H1 (cell line): Measurements from ENCODE around the gene PTPA. TPM values are rescaled to one million over a fixed set of nuclear protein-coding genes. Genes with fewer than 3 reads are reported as not detected.

ENCODE experiments used
- CBX8 ChIP-seq: fragments of 300-800, 300-1000 bp; sonication (generic); IDR thresholded peaks from 2 replicates; pipeline ENCODE4 v1.7.1; 2016; ENCODE audit warnings: low read depth, low read length, borderline replicate concordance
- EZH2 ChIP-seq: fragments of 200-600 bp; sonication (generic); IDR thresholded peaks from 2 replicates; pipeline ENCODE4 v1.7.1; 2012; ENCODE audit warnings: low read depth, mild to moderate bottlenecking, moderate library complexity, low read length, inconsistent platforms; ENCODE audit not compliant: severe bottlenecking
- GTF2F1 ChIP-seq: IDR thresholded peaks from 2 replicates; pipeline ENCODE4 v1.6.1; 2012; ENCODE audit warnings: low read depth, low read length, improper control_type of control experiment, borderline replicate concordance
- HDAC2 ChIP-seq, 2 experiments: fragments of 300-600 bp in 1 of 2; sonication (generic) in 1 of 2; IDR thresholded peaks; 2 replicates each; pipeline ENCODE4 v1.6.1; 2011 to 2012; ENCODE audit warnings: low read depth in 2 of 2, low read length in 2 of 2, mild to moderate bottlenecking in 2 of 2, moderate library complexity in 2 of 2, borderline replicate concordance in 1 of 2, inconsistent platforms in 1 of 2
- RXRA ChIP-seq: IDR thresholded peaks from 2 replicates; pipeline ENCODE4 v1.6.1; 2011; ENCODE audit warnings: low read depth, mild to moderate bottlenecking, low read length, moderate library complexity; ENCODE audit not compliant: insufficient read depth
- TBP ChIP-seq: IDR thresholded peaks from 2 replicates; pipeline ENCODE4 v1.6.1; 2011; ENCODE audit warnings: low read depth, low read length, improper control_type of control experiment
- polyA plus RNA-seq, 7 experiments: library from polyadenylated mRNA; depleted of rRNA in 3 of 7; stranded (reverse) in 5 of 7; unstranded in 2 of 7; fragments of >200 nt in 5 of 7; fragments of 200-250 nt in 2 of 7; gene quantifications; 1 replicate in 5 of 7; 2 replicates in 1 of 7; 4 replicates in 1 of 7; pipeline versions ENCODE4 v1.2.1 to v1.2.3, GENCODE V29; 2011 to 2013; ENCODE audit warnings: missing spikeins in 2 of 7, mixed read lengths in 2 of 7
- total RNA-seq: library from RNA; stranded (reverse); fragmentation: NEBNext Ultra II Directional; extraction: Animal tissue kit (Norgen Biotek cat#: 25700); gene quantifications from 2 replicates; pipeline ENCODE4 v1.2.1, GENCODE V29; 2021
- TF ChIP-seq, protein P1 (sequence below), 3 experiments: IDR thresholded peaks; 1 replicate in 2 of 3; 2 replicates in 1 of 3; pipeline versions ENCODE4 v1.5.1 to v1.6.1; 2011; ENCODE audit warnings: low read length in 3 of 3, mild to moderate bottlenecking in 3 of 3, inconsistent platforms in 2 of 3, low read depth in 1 of 3, moderate library complexity in 1 of 3; ENCODE audit not compliant: insufficient read depth in 1 of 3; ENCODE audit errors: control extremely low read depth in 1 of 3

The PTPA gene
- total and polyA plus RNA-seq, 2 of the 8 experiments (the other 6 are each of a cell fraction or from before 2014, with no cell fraction given): 114 to 145 TPM

DNA sequence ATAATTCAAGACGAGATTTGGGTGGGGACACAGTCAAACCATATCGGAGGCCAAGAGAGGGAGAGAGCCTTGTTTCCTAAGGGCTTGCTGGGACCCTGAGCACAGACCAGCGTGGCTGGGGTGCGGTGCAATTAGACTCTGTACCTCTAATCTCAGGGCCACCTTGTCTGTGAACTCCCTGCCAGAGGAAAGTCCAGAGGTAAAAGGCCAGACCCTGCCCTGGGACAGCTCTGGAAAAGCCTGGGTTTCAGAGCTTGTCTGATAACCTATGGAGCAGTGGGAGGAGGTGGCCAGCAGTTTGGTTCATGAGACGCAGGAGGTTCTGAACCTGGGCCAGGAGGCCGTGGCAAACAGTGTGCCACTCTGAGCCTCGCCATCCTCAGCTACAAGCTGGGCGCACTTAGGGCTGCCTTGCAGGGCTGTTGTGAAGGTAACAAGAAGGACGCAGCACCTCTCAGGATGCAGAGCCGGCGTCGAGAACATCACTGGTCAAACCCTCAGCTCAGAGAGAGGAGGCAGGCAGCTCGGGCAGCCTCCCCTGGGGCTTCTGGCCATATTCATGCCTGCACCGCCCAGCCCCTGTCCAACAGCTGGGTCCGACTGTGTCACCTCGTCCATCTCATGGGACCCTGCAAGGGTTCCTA lies 35.1 kb upstream of the PTPA start (continued):
- TF ChIP-seq, protein P1, sequence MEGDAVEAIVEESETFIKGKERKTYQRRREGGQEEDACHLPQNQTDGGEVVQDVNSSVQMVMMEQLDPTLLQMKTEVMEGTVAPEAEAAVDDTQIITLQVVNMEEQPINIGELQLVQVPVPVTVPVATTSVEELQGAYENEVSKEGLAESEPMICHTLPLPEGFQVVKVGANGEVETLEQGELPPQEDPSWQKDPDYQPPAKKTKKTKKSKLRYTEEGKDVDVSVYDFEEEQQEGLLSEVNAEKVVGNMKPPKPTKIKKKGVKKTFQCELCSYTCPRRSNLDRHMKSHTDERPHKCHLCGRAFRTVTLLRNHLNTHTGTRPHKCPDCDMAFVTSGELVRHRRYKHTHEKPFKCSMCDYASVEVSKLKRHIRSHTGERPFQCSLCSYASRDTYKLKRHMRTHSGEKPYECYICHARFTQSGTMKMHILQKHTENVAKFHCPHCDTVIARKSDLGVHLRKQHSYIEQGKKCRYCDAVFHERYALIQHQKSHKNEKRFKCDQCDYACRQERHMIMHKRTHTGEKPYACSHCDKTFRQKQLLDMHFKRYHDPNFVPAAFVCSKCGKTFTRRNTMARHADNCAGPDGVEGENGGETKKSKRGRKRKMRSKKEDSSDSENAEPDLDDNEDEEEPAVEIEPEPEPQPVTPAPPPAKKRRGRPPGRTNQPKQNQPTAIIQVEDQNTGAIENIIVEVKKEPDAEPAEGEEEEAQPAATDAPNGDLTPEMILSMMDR (IDR thresholded peaks at IDR 0.05; ENCODE audit: control extremely low read depth in 1 of 3, insufficient read depth in 1 of 3, low read depth in 1 of 3, low read length in 3 of 3): no peak
- no peak for TF ChIP-seq RXRA
- TF ChIP-seq GTF2F1: no peak
- no peak for TF ChIP-seq CBX8
- TF ChIP-seq HDAC2 (IDR thresholded peaks at IDR 0.05; ENCODE audit: borderline replicate concordance in 1 of 2, low read depth in 2 of 2, low read length in 2 of 2): no peak
- TF ChIP-seq EZH2: no peak
- TF ChIP-seq TBP: no peak
